Activated CD4-positive, alpha-beta T cell treated with anti-CD3 and anti-CD28 coated beads, Interleukin-10, Interleukin-2, amounts not matched to agents 100 ng/mL and 50 ng/mL, durations not matched to agents 16 hours and 8 hours (primary cell): ENCODE results near the gene TGM6.

Experiments used
- DNase-seq: peaks from one replicate; pipeline ENCODE4 v3.0.0-alpha.2; 2020

Gene TGM6

GRCh38 chr20:2459981-2460751 lies 79.5 kb downstream of the TGM6 start:
- no peak for DNase-seq

GRCh38 chr20:2460752-2461424 lies 80.2 kb downstream of the TGM6 start:
- DNase-seq = no peak

- no peak for DNase-seq
Measured at GRCh38 chr20:2462484-2462883, 81.8 kb downstream of the TGM6 start.

- DNase-seq = no peak
Measured at GRCh38 chr20:2463616-2464365, 83.1 kb downstream of the TGM6 start.

- no peak for DNase-seq
Measured at GRCh38 chr20:2465100-2465499, 84.4 kb downstream of the TGM6 start.

GRCh38 chr20:2467412-2467811 lies 86.7 kb downstream of the TGM6 start:
- no peak for DNase-seq

GRCh38 chr20:2468581-2469407 lies 88.1 kb downstream of the TGM6 start:
- no peak for DNase-seq

- peak; percentile 73 for DNase-seq
Measured at GRCh38 chr20:2469991-2470422, 89.3 kb downstream of the TGM6 start.

GRCh38 chr20:2470423-2471193 lies 89.9 kb downstream of the TGM6 start, which contains the start of gene SNRPB:
Gene SNRPB (minus strand): TSS chr20:2470789. CDS start chr20:2470690, 99 bp downstream.
- DNase-seq = peak; percentile 98

- DNase-seq = no peak
Measured at GRCh38 chr20:2473516-2473915, 92.8 kb downstream of the TGM6 start.

GRCh38 chr20:2475850-2476741 lies 95.4 kb downstream of the TGM6 start:
- DNase-seq = no peak

- no peak for DNase-seq
Measured at GRCh38 chr20:2476742-2477615, 96.3 kb downstream of the TGM6 start.

GRCh38 chr20:2480381-2480780 lies 99.7 kb downstream of the TGM6 start:
- DNase-seq = no peak
